ENCODE results near the gene KRTAP10-11. TPM values are rescaled to one million over a fixed set of nuclear protein-coding genes. Genes with fewer than 3 reads are reported as not detected.
A peak's percentile ranks its signal among the peaks of the same experiment; 100 is the strongest.
"Not testable (repeated sequence)": the region's sequence is repeated elsewhere in the genome, so short reads cannot be mapped to it uniquely, and the experiment has no call there.

The KRTAP10-11 gene
- total and polyA plus RNA-seq, 10 donors = not detected

DNA sequence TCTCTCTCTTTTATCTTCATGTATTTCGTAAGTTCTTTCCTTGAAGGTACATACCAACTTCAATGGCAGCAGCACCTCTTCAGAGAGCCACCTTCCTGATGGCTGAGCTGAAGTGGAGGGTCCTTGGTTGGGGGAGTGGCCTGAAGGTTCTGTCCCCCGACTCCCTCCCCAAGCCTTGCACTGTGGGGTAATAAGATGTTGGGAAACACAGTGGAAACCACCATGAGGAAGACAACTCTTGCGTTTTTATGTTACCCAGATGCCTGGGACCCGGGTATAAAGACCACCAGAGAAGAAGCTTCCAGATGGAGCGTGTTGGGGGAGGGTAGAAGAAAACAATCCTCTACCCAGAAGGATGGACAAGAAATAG is 12.3 kb downstream of the KRTAP10-11 start:
- no peaks in the 10 kb centered on the region for H3K36me3 ChIP-seq
- WGBS, 5 donors = 67 to 84% (median 72%) methylated on average over 5 of the region's 5 CpGs
- H3K4me1 ChIP-seq = peaks cover 0 to 21% (median 6%) of the 10 kb centered on the region in 6 donors
- intact Hi-C loops (cut with DNase I; ENCODE audit: low total_unique reads) = no loop called here
- no peak overlapping the region for H3K4me3 ChIP-seq
- TF ChIP-seq, protein P1, sequence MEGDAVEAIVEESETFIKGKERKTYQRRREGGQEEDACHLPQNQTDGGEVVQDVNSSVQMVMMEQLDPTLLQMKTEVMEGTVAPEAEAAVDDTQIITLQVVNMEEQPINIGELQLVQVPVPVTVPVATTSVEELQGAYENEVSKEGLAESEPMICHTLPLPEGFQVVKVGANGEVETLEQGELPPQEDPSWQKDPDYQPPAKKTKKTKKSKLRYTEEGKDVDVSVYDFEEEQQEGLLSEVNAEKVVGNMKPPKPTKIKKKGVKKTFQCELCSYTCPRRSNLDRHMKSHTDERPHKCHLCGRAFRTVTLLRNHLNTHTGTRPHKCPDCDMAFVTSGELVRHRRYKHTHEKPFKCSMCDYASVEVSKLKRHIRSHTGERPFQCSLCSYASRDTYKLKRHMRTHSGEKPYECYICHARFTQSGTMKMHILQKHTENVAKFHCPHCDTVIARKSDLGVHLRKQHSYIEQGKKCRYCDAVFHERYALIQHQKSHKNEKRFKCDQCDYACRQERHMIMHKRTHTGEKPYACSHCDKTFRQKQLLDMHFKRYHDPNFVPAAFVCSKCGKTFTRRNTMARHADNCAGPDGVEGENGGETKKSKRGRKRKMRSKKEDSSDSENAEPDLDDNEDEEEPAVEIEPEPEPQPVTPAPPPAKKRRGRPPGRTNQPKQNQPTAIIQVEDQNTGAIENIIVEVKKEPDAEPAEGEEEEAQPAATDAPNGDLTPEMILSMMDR (IDR thresholded peaks at IDR 0.05 in 8 of 11, conservative IDR thresholded peaks at IDR 0.05 in 3 of 11) = no peak
- no peak for TF ChIP-seq POLR2AphosphoS5 (IDR thresholded peaks at IDR 0.05)
- TF ChIP-seq POLR2A (IDR thresholded peaks at IDR 0.05) = no peak
- H3K9me3 ChIP-seq = peaks cover 0 to 30% (median 21%) of the 10 kb centered on the region in 8 donors
- no peak for DNase-seq
- H3K27me3 ChIP-seq (replicated peaks in 1 of 7) = peaks cover 0 to 29% (median 0%) of the 10 kb centered on the region in 7 donors
- peak overlapping the region; percentile 2 to 90 (median 72) for H3K27ac ChIP-seq

DNA sequence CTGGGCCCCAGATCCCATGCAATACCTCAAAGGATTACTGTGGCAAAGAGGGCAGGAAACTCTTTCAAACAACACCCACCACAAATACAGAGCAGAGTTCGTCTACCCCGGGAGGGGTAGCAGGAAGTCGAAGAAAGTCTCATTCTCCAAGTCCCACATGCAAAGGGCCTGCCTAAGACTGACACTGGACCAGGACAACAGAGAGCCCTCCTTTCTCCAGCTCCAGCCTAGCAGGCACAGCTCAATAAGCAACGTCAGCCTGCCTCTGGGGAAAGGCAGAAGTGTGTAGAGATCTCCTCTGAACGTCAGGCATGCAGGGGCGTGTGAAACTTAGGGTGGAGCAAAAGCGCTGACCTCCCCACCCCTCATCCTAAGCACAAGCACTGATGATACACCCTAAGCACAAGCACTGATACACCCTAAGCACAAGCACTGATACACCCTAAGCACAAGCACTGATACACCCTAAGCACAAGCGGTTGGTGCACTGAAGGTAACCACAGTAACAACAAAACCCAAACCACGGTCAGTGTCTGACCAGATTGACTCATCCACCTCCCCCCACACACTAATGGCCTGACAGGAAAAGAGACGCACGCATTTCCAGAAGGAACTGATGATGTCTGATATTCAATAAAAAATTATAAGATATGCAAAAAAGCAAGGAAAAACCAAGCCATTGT is 12.8 kb downstream of the KRTAP10-11 start:
- no peaks in the 10 kb centered on the region for H3K36me3 ChIP-seq
- intact Hi-C loops (cut with DNase I; ENCODE audit: low total_unique reads) = no loop called here
- DNase-seq = no peak
- WGBS, 5 donors = 51 to 65% (median 56%) methylated on average over 11 of the region's 11 CpGs
- peaks cover 0 to 23% (median 0%) of the 10 kb centered on the region in 7 donors for H3K27me3 ChIP-seq (replicated peaks in 1 of 7)
- H3K9me3 ChIP-seq = peaks cover 0 to 35% (median 26%) of the 10 kb centered on the region in 8 donors
- TF ChIP-seq POLR2A (IDR thresholded peaks at IDR 0.05) (no peak), POLR2AphosphoS5 (IDR thresholded peaks at IDR 0.05) (peak in 1 of 3 donors; percentile 11)
- TF ChIP-seq, protein P1 (IDR thresholded peaks at IDR 0.05 in 8 of 11, conservative IDR thresholded peaks at IDR 0.05 in 3 of 11) = no peak
- H3K27ac ChIP-seq = peak overlapping the region in 7 of 8 donors; percentile 2 to 90 (median 76)
- H3K4me1 ChIP-seq = peaks cover 0 to 21% (median 6%) of the 10 kb centered on the region in 6 donors
- H3K4me3 ChIP-seq = no peak overlapping the region

DNA sequence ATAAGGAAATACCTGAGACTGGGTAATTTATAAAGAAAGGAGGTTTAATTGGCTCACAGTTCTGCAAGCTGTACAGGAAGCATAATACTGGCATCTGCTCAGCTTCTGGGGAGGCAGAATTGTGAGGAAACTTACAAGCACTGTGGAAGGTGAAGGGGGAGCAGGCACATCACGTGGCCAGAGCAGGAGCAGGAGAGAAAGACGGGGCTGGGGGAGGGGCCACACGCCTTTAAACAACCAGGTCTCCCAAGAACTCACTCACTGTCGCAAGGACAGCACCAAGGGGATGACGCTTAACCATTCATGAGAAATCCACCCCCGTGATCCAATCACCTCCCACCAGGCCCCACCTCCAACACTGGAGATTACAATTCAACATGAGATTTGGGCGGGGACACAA is 15.4 kb downstream of the KRTAP10-11 start:
- Histone ChIP-seq H3K9me3 (peaks cover 0 to 31% (median 19%) of the 10 kb centered on the region in 8 donors), H3K4me1 (peaks cover 0 to 21% (median 6%) of the 10 kb centered on the region in 6 donors), H3K27me3 (replicated peaks in 1 of 7) (peaks cover 0 to 20% (median 0%) of the 10 kb centered on the region in 7 donors)
- H3K27ac ChIP-seq; H3K4me3 ChIP-seq; DNase-seq; H3K36me3 ChIP-seq; intact Hi-C loops (cut with DNase I; ENCODE audit: low total_unique reads): not testable (repeated sequence)
- WGBS, 5 donors = 57 to 76% (median 62%) methylated on average over 7 of the region's 7 CpGs

DNA sequence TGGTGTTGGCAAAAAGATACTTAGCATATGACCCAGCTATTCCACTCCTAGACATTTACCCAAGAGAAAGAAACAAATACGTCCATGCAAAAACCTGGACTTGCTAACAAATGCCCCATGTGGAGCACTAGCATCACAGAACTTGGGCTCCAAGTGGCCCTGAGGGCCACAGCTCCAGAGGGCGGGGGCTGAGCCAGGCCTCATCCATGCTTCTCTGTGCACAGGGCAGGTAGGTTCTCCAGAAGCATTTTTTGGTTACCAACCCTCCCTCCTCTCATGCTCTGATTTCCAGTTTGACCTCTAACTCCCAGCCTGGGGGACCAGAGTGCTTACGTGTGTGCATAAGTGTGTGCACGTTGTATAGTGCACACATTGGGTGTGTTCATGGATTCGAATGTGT is 18.5 kb downstream of the KRTAP10-11 start:
- intact Hi-C loops (cut with DNase I; ENCODE audit: low total_unique reads) = no loop called here
- 87 to 93% (median 90%) methylated on average over 5 of the region's 5 CpGs for WGBS, 5 donors

More for the DNA sequence above, 18.5 kb downstream of the KRTAP10-11 start:
- TF ChIP-seq POLR2A (IDR thresholded peaks at IDR 0.05) = no peak
- TF ChIP-seq, protein P1 (IDR thresholded peaks at IDR 0.05 in 8 of 11, conservative IDR thresholded peaks at IDR 0.05 in 3 of 11) = no peak
- no peak for TF ChIP-seq POLR2AphosphoS5 (IDR thresholded peaks at IDR 0.05)
- no peak overlapping the region for H3K4me3 ChIP-seq
- no peaks in the 10 kb centered on the region for H3K4me1 ChIP-seq
- no peak for DNase-seq
- H3K9me3 ChIP-seq = peaks cover 0 to 32% (median 15%) of the 10 kb centered on the region in 8 donors
- H3K36me3 ChIP-seq = no peaks in the 10 kb centered on the region
- no peak overlapping the region for H3K27ac ChIP-seq
- H3K27me3 ChIP-seq (replicated peaks in 1 of 7) = peaks cover 0 to 9% (median 0%) of the 10 kb centered on the region in 7 donors

Data from spleen (tissue), 11 donors.